ENCODE results near the gene ZNF439.
"Not testable (repeated sequence)": the region's sequence is repeated elsewhere in the genome, so short reads cannot be mapped to it uniquely, and the experiment has no call there.

ZNF439 gene

DNA sequence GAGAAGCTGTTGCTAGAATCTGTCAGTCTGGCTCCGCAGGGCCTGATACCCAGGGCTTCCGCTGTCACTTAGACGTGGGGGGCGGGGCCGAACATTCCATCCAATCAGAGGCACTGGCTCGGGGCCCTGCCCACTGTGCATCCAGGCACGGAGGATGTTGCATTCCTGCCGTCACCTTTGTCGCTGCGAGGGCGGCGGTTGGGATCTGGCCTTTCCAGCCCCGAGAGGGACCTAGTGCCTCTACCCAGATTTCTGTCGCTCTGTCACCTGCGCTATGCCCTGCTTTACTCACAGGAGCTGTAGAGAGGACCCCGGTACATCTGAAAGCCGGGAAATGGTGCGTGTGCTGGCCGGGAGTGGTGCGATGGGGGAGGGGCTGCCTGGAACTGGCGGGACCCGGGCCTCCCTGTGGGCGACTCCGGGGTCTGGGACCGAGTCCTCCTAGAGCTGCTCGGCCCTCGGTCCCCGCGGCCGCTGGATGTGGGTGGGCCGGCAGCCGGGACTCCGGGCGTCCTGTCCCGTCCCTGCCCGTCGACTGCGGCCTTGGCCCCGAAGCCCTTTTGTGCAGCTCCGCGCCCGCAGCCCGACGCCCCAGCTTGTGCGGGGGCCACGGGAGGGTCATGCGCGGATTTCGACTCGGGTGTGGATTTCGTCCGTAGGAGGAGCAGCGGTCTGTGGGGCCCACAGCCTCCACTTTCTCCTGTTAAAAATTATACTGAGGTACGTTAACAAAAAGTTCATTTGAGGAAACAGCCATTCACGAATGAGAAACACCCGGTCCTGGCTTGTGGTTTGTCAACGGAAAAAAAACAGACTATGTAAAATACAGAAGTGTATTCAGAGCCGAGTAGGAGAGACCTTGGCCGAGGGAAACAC, at the start of gene ZNF439:
TSS of gene ZNF439 (plus strand) at position 133 of the 876 bp plus-strand sequence. CDS start at position 275, 142 bp downstream.
- Mint-ChIP-seq H3K27me3 (no peaks in the 10 kb centered on the region), H3K9me3 (no peaks in the 10 kb centered on the region), H3K4me3 (peak within 1 kb of the TSS; percentile 99), H3K27ac (peak within 1 kb of the TSS; percentile 90), H3K36me3 (peaks cover 11% of the 10 kb centered on the region), H3K4me1 (peaks cover 17% of the 10 kb centered on the region)
- ATAC-seq (ENCODE audit: low read depth), result peak; percentile 97
- peak; percentile 84 to 86 for DNase-seq (ENCODE audit: low spot score in 2 of 2)

DNA sequence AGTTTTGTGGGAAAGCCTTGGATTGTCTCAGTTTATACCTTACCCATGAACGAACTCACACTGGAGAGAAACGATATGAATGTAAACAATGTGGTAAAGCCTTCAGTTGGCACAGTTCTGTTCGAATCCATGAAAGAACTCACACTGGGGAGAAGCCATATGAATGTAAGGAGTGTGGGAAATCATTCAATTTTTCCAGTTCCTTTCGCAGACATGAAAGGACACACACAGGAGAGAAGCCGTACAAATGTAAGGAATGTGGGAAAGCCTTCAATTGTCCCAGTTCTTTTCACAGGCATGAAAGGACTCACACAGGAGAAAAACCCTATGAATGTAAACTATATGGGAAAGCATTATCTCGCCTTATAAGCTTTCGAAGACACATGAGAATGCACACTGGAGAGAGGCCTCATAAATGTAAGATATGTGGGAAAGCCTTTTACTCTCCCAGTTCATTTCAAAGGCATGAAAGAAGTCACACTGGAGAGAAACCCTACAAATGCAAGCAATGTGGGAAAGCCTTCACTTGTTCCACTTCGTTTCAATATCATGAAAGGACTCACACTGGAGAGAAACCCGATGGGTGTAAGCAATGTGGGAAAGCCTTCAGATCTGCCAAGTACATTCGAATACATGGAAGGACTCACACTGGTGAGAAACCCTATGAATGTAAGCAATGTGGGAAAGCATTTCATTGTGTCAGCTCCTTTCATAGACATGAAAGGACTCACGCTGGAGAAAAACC, 42.0 kb upstream of the ZNF439 start:
- ATAC-seq (ENCODE audit: low read depth), result no peak
- DNase-seq (ENCODE audit: low spot score in 2 of 2), result no peak
- no peaks in the 10 kb centered on the region for H3K4me1 Mint-ChIP-seq
- no peak overlapping the region for H3K27ac Mint-ChIP-seq
- H3K27me3 Mint-ChIP-seq, result no peaks in the 10 kb centered on the region
- no peak overlapping the region for H3K4me3 Mint-ChIP-seq
- H3K36me3 Mint-ChIP-seq, result peaks cover 10% of the 10 kb centered on the region
- H3K9me3 Mint-ChIP-seq, result peaks cover 9% of the 10 kb centered on the region

DNA sequence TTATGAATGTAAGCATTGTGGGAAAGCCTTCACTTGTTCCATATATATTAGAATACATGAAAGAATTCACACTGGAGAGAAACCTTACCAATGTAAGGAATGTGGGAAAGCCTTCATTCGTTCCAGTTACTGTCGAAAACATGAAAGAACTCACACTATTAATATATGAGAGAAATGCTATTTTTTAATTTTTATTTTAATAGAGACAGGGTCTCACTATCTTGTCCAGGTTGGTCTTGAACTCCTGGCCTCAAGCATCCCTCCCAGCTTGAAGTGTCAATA, 41.5 kb upstream of the ZNF439 start:
- DNase-seq (ENCODE audit: low spot score in 2 of 2), result no peak
- no peak for ATAC-seq (ENCODE audit: low read depth)
- H3K4me1 Mint-ChIP-seq, result no peaks in the 10 kb centered on the region
- H3K27me3 Mint-ChIP-seq, result no peaks in the 10 kb centered on the region
- peaks cover 9% of the 10 kb centered on the region for H3K9me3 Mint-ChIP-seq
- no peak overlapping the region for H3K4me3 Mint-ChIP-seq
- H3K36me3 Mint-ChIP-seq, result peaks cover 10% of the 10 kb centered on the region
- H3K27ac Mint-ChIP-seq, result no peak overlapping the region

DNA sequence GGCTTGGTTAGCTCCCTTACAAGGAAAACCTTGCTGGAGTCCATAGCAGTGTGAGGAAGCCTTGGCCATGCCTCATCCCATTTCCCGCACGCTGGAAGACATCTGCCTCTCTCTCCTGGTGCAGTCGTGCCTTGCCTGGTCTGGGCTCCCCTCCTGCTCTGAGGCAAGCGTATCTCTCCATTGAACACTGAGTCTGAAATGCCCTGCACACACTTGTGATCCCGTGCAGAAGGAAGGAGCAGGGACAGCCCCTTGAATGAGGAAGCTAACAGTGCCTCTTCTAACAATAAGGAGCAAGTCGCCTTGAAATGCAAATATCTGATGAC, 34.9 kb upstream of the ZNF439 start:
- peak overlapping the region; percentile 95 for H3K4me3 Mint-ChIP-seq
- DNase-seq (ENCODE audit: low spot score in 2 of 2), result no peak
- ATAC-seq (ENCODE audit: low read depth), result peak; percentile 45
- H3K27ac Mint-ChIP-seq, result peak overlapping the region; percentile 84
- no peaks in the 10 kb centered on the region for H3K27me3 Mint-ChIP-seq
- H3K9me3 Mint-ChIP-seq, result no peaks in the 10 kb centered on the region
- no peaks in the 10 kb centered on the region for H3K36me3 Mint-ChIP-seq
- H3K4me1 Mint-ChIP-seq, result peaks cover 11% of the 10 kb centered on the region

DNA sequence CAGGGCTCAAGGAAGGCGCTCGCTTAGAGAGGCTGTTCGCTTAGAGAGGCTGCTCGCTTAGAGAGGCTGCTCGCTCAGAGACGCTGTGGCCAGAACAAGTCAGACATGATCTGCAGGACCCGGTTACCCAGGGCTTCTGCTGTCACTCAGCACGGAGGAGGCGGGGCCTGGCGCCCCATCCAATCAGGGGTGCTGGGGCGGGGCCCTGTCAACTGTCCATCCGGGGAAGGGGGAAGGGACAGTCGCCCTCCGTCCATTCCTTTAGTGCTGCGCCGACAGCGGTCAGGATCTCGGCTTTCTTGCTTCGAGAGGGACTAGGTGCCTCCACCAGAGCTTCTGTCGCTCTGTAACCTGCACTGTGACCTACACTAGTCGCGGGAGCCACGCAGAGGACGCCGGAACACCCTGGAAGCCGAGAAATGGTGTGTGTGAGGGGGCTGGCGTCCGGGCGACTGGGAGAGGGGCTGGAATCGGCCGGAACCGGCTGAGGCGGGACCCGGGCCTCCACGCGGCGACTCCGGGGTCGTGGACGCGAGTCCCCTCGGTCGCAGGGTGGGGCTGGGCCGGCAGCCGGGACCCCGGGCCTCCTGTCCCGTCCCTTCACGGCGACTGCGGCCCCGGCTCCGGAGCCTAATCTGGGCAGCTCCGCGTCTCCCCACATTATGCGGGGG, 34.4 kb upstream of the ZNF439 start, which contains the start of gene ZNF440:
TSS of gene ZNF440 (plus strand) at position 245 of the 671 bp plus-strand sequence. CDS start at position 420, 175 bp downstream.
- DNase-seq (ENCODE audit: low spot score in 2 of 2), result peak; percentile 69 to 77
- H3K9me3 Mint-ChIP-seq, result no peaks in the 10 kb centered on the region
- H3K27ac Mint-ChIP-seq, result peak within 1 kb of the TSS; percentile 84
- no peaks in the 10 kb centered on the region for H3K36me3 Mint-ChIP-seq
- peaks cover 11% of the 10 kb centered on the region for H3K4me1 Mint-ChIP-seq
- H3K4me3 Mint-ChIP-seq, result peak within 1 kb of the TSS; percentile 95
- peak; percentile 97 for ATAC-seq (ENCODE audit: low read depth)
- H3K27me3 Mint-ChIP-seq, result no peaks in the 10 kb centered on the region

- Mint-ChIP-seq H3K27me3 (no peaks in the 10 kb centered on the region), H3K4me1 (peaks cover 11% of the 10 kb centered on the region), H3K9me3 (no peaks in the 10 kb centered on the region), H3K27ac (no peak overlapping the region), H3K36me3 (no peaks in the 10 kb centered on the region), H3K4me3 (peak overlapping the region; percentile 95)
- DNase-seq (ENCODE audit: low spot score in 2 of 2), result no peak
- no peak for ATAC-seq (ENCODE audit: low read depth)
Observed at GRCh38 chr19:11814700-11815035, 33.9 kb upstream of the ZNF439 start.

- Mint-ChIP-seq H3K27ac (no peak overlapping the region), H3K4me3 (no peak overlapping the region), H3K27me3 (no peaks in the 10 kb centered on the region), H3K4me1 (peaks cover 8% of the 10 kb centered on the region), H3K36me3 (peaks cover 19% of the 10 kb centered on the region), H3K9me3 (peaks cover 2% of the 10 kb centered on the region)
- DNase-seq (ENCODE audit: low spot score in 2 of 2) (no peak), ATAC-seq (ENCODE audit: low read depth) (no peak)
Observed at GRCh38 chr19:11821474-11822109, 26.9 kb upstream of the ZNF439 start.

DNA sequence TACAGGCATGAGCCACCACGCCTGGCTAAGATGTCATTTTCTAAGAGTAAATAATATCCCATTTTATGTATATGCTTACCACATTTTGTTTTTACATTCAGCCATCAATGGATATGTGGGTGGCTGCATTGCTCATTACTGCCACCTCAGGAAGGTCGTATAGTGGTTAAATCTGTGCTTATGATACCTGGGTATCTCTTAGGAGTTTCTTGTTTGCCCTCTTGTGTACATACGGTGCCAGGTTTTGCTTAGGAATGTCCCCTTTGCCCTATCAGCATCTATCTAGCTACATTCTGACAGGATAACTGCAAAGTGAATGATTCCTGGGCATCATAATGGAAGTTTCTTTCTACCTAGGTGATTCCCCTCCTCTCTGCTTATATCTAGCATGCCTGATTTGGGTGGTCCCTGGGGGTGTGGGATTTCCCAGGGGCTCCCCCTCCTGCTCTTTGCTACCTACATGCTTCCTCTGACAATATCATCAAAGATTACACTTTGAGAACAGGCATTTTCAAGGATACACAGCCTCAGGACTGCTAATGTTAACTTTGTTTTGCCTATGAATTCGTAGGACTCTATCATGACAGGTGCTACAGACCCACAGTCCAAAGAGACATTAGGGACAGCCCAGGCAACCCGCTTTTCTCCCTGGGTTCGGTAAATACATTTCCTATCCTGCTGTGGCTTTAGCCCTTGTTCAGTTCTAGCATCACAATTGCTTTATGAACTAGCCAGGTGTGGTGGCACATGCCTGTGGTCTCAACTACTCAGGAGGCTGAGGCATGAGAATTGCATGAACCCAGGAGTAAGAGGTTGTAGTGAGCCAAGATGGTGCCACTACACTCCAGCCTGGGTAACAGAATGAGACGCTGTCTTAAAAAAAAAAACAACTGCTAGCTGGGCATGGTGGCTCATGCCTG, 19.3 kb upstream of the ZNF439 start:
- H3K4me3 Mint-ChIP-seq; H3K27me3 Mint-ChIP-seq; DNase-seq (ENCODE audit: low spot score in 2 of 2); H3K27ac Mint-ChIP-seq; ATAC-seq (ENCODE audit: low read depth); H3K4me1 Mint-ChIP-seq: not testable (repeated sequence)
- peaks cover 41% of the 10 kb centered on the region for H3K36me3 Mint-ChIP-seq
- H3K9me3 Mint-ChIP-seq, result peaks cover 12% of the 10 kb centered on the region

DNA sequence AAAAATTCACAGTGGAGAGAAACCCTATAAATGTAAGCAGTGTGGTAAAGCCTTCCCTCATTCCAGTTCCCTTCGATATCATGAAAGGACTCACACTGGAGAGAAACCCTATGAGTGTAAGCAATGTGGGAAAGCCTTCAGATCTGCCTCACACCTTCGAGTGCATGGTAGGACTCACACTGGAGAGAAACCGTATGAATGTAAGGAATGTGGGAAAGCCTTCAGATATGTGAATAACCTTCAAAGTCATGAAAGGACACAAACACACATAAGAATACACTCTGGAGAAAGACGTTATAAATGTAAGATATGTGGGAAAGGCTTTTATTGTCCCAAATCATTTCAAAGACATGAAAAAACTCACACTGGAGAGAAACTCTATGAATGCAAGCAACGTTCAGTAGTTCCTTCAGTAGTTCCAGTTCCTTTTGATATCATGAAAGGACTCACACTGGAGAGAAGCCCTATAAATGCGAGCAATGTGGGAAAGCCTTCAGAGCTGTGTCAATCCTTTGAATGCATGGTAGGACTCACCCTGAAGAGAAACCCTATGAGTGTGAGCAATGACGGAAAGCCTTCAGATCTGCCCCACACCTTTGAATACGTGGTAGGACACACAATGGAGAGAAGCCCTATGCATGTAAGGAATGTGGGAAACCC, 16.1 kb upstream of the ZNF439 start:
- no peak overlapping the region for H3K4me3 Mint-ChIP-seq
- H3K27me3 Mint-ChIP-seq, result no peaks in the 10 kb centered on the region
- no peak overlapping the region for H3K27ac Mint-ChIP-seq
- peaks cover 12% of the 10 kb centered on the region for H3K9me3 Mint-ChIP-seq
- no peak for ATAC-seq (ENCODE audit: low read depth)
- DNase-seq (ENCODE audit: low spot score in 2 of 2), result no peak
- peaks cover 42% of the 10 kb centered on the region for H3K36me3 Mint-ChIP-seq
- H3K4me1 Mint-ChIP-seq, result no peaks in the 10 kb centered on the region

DNA sequence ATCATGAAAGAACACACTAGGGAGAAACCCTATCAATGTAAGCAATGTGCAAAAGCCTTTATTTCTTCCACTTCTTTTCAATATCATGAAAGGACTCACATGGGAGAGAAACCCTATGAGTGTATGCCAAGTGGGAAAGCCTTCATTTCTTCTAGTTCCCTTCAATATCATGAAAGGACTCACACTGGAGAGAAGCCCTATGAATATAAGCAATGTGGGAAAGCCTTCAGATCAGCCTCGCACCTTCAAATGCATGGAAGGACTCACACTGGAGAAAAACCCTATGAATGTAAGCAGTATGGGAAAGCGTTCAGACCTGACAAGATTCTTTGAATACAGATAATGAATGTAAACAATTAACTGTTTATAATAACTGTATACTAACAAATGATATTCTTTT, 15.0 kb upstream of the ZNF439 start:
- Mint-ChIP-seq H3K36me3 (peaks cover 41% of the 10 kb centered on the region), H3K4me1 (no peaks in the 10 kb centered on the region), H3K9me3 (peaks cover 12% of the 10 kb centered on the region), H3K27me3 (no peaks in the 10 kb centered on the region), H3K27ac (no peak overlapping the region), H3K4me3 (no peak overlapping the region)
- ATAC-seq (ENCODE audit: low read depth) (no peak), DNase-seq (ENCODE audit: low spot score in 2 of 2) (no peak)

DNA sequence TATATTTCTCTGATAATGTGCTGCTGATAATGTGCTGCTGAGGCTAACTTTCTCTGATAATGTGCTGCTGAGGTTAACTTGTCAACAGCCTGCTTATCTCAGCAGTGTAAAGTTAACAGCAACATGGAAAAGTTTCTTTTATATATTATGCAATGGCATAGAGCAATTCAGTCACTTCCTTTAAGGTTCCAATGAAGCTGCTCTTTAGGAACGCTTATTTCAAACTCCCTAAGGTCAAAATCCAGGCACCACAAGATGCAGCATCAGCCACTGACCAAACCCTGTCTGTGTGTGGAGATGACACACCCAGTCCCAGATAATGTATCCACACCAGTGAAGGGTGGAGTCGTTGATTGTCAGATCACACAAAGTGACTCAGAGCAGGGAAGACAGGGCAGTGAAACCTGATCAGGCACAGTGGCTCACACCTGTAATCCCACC, 12.9 kb upstream of the ZNF439 start:
- H3K4me1 Mint-ChIP-seq; H3K4me3 Mint-ChIP-seq; DNase-seq (ENCODE audit: low spot score in 2 of 2); H3K27me3 Mint-ChIP-seq; H3K27ac Mint-ChIP-seq; ATAC-seq (ENCODE audit: low read depth): not testable (repeated sequence)
- Mint-ChIP-seq H3K36me3 (peaks cover 32% of the 10 kb centered on the region), H3K9me3 (peaks cover 10% of the 10 kb centered on the region)

DNA sequence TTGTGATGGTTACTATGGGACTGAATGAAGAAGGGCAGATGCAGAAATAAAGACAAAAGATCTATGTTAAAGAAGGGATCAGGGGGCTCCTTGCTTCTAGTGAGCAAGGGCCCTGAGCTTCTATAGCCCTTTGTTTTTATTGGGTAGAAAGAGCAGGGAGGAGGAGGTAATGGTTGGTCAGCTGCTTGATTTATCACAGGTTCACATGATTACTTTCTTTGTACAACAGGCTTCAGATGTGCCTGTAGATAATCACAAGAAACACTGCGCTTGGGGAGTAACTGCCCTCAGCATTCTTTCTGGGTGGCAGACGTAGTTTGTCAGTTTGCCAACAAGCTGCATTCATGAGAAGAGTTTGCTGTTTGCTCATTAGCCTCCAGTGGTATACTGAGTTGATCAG, 4.8 kb upstream of the ZNF439 start:
- ATAC-seq (ENCODE audit: low read depth) (no peak), DNase-seq (ENCODE audit: low spot score in 2 of 2) (no peak)
- Mint-ChIP-seq H3K27me3 (no peaks in the 10 kb centered on the region), H3K9me3 (no peaks in the 10 kb centered on the region), H3K27ac (no peak overlapping the region), H3K36me3 (no peaks in the 10 kb centered on the region), H3K4me3 (no peak overlapping the region), H3K4me1 (peaks cover 3% of the 10 kb centered on the region)

DNA sequence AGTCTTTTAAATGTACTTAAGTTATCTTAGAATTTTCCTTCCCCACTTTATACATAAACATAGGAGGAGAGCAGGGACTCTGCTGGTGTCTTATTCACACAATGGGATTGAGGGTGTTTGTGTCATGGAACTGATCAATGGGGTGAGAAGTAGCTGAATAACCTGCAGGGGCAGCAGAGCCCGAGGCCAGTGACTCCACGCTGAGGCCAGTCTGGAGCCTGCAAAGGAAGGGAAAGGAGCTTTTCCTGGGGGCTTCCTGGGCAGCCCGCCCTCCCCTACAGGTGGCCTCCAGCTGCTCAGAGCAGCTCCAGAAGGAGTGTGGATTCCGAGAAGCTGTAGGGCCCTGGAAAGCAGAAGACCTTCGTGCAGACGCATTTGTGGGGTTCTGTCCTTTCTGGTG, 911 bp upstream of the ZNF439 start:
- H3K27me3 Mint-ChIP-seq; DNase-seq (ENCODE audit: low spot score in 2 of 2); H3K9me3 Mint-ChIP-seq; H3K4me3 Mint-ChIP-seq; H3K36me3 Mint-ChIP-seq; ATAC-seq (ENCODE audit: low read depth): not testable (repeated sequence)
- peaks cover 17% of the 10 kb centered on the region for H3K4me1 Mint-ChIP-seq
- H3K27ac Mint-ChIP-seq, result peak overlapping the region; percentile 90

All from memory B cell (primary cell).